SJSA1 (cell line): ENCODE results near the gene ARTN. TPM values are rescaled to one million over a fixed set of nuclear protein-coding genes. Genes with fewer than 3 reads are reported as not detected.

Experiments used
- DNase-seq, 2 experiments: peaks; one replicate each; pipeline ENCODE4 v3.0.0-alpha.2; 2015 to 2020; ENCODE audit warnings: low spot score in 2 of 2, low read depth in 1 of 2
- H3K27ac ChIP-seq: fragments of 250-450 bp; sonication (Bioruptor Pico); 2 replicates; pipeline ENCODE4 v1.5.1; 2020; ENCODE audit warnings: mild to moderate bottlenecking, moderate library complexity
- H3K27me3 ChIP-seq: fragments of 250-450 bp; sonication (Bioruptor Pico); replicated peaks from 2 replicates; pipeline ENCODE4 v1.5.1; 2020; ENCODE audit warnings: mild to moderate bottlenecking, moderate library complexity
- H3K36me3 ChIP-seq: fragments of 250-450 bp; sonication (Bioruptor Pico); 2 replicates; pipeline ENCODE4 v1.5.1; 2020; ENCODE audit warnings: mild to moderate bottlenecking
- H3K4me1 ChIP-seq: fragments of 250-450 bp; sonication (Bioruptor Pico); replicated peaks from 2 replicates; pipeline ENCODE4 v1.6.1; 2021; ENCODE audit warnings: mild to moderate bottlenecking
- H3K4me3 ChIP-seq: fragments of 250-450 bp; sonication (Bioruptor Pico); 2 replicates; pipeline ENCODE4 v1.5.1; 2020; ENCODE audit warnings: mild to moderate bottlenecking
- H3K9me3 ChIP-seq: fragments of 250-450 bp; sonication (Bioruptor Pico); replicated peaks from 2 replicates; pipeline ENCODE4 v1.5.1; 2020; ENCODE audit warnings: mild to moderate bottlenecking
- total RNA-seq: library from RNA; depleted of rRNA; stranded (reverse); fragments of >200 nt; shearing (Covaris generic); gene quantifications from 2 replicates; pipeline ENCODE4 v1.2.3, GENCODE V29; 2014; rRNA removed

The ARTN gene, protein sequence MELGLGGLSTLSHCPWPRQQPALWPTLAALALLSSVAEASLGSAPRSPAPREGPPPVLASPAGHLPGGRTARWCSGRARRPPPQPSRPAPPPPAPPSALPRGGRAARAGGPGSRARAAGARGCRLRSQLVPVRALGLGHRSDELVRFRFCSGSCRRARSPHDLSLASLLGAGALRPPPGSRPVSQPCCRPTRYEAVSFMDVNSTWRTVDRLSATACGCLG
- not detected in 2 replicates for total RNA-seq

- H3K27ac ChIP-seq, result no peak within 1 kb of the TSS
- no peak for DNase-seq
- H3K4me3 ChIP-seq, result no peak within 1 kb of the TSS
- no peaks in the 10 kb centered on the region for H3K9me3 ChIP-seq
- H3K27me3 ChIP-seq, result no peaks in the 10 kb centered on the region
- H3K4me1 ChIP-seq, result peaks cover 54% of the 10 kb centered on the region
- peaks cover 16% of the 10 kb centered on the region; the same call in 1 of the 2 replicates for H3K36me3 ChIP-seq
Measured at GRCh38 chr1:43933386-43934100, at the start of gene ARTN. ARTN (plus strand) TSS chr1:43933801; CDS start chr1:43935657, 1,856 bp downstream.

DNA sequence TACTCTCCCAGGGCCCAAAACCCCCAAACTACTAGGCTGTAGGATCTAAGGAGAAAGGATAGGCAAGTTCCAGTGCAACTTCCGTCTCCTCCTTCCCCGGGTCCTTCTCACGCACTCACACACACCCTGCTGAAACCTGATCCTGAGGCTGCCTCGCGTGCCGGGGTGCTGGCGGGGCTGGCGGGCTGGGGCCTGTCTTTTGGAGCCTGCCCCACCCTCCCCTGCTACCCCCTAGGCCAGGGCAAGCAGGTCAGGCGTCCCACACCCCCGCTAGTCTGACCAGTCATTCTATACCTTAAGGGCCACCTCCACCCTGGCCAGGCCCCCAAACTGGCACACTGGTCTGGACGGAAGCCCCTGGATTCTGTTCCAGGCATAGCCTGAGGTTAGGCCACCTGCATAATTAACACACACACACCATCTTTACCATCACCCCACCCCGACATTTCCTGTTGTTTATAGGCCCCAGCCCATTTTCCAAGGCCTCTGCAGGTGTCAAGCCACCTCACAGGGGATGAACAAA lies 48.3 kb upstream of the ARTN start:
- DNase-seq, result no peak
- Histone ChIP-seq H3K27me3 (no peaks in the 10 kb centered on the region), H3K4me1 (no peaks in the 10 kb centered on the region), H3K9me3 (no peaks in the 10 kb centered on the region; the same call in 1 of the 2 replicates), H3K4me3 (no peak overlapping the region), H3K27ac (no peak overlapping the region), H3K36me3 (peaks cover 31% of the 10 kb centered on the region)

DNA sequence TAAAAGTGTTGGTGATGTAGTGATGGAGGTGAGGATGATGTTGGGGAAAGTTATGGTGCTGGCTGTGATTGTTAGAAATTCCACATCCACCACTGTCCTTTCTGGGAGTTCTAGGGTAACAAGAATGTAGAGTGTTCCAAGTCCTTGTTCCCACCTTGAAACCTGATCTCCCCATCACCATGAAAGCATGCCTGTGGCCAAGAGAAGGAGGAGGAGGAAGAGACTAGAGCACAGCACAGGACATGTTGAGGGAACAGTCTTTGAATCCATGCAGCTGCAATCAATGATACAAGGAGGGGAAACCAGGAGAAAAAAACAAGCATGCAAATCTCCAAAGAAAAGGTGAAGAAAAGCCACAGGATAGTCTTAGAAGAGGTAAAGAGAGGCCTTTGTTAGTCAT lies 45.9 kb upstream of the ARTN start:
- no peaks in the 10 kb centered on the region; the same call in 1 of the 2 replicates for H3K9me3 ChIP-seq
- peaks cover 28% of the 10 kb centered on the region; the same call in 1 of the 2 replicates for H3K36me3 ChIP-seq
- no peaks in the 10 kb centered on the region for H3K27me3 ChIP-seq
- no peak overlapping the region for H3K4me3 ChIP-seq
- H3K27ac ChIP-seq, result no peak overlapping the region
- no peak for DNase-seq
- H3K4me1 ChIP-seq, result peaks cover 2% of the 10 kb centered on the region

- Histone ChIP-seq H3K4me1 (peaks cover 17% of the 10 kb centered on the region), H3K36me3 (peaks cover 24% of the 10 kb centered on the region), H3K27ac (no peak overlapping the region), H3K9me3 (no peaks in the 10 kb centered on the region), H3K4me3 (no peak overlapping the region), H3K27me3 (no peaks in the 10 kb centered on the region)
- no peak for DNase-seq
Measured at GRCh38 chr1:43890815-43891214, 42.8 kb upstream of the ARTN start.

DNA sequence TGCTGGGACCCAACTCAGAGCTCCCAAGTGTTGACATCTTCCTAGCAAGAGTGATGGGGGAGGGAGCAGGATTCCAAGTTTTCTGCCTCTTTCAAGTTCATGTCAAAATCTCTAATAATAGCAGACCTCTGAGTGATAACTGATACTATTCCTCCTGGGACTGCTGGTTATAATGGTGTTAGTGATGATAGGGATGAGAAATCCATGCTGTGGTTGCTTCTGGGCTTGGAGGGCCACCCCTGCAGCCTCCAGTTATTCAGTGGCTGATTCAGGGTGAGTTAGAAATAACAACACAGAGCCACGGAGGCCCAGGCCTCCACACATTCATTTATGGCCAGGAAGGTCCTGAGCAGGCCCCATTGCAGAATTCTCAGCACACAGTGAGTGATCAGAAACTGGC lies 40.6 kb upstream of the ARTN start:
- Histone ChIP-seq H3K9me3 (no peaks in the 10 kb centered on the region), H3K27ac (peak overlapping the region; percentile 30; the same call in 1 of the 2 replicates), H3K4me3 (no peak overlapping the region), H3K36me3 (peaks cover 33% of the 10 kb centered on the region), H3K4me1 (peaks cover 17% of the 10 kb centered on the region), H3K27me3 (no peaks in the 10 kb centered on the region)
- DNase-seq, result peak in 1 of 2 experiments; percentile 14

GRCh38 chr1:43898981-43899380 lies 34.6 kb upstream of the ARTN start:
- Histone ChIP-seq H3K27me3 (no peaks in the 10 kb centered on the region), H3K4me1 (peaks cover 2% of the 10 kb centered on the region), H3K27ac (no peak overlapping the region), H3K36me3 (peaks cover 70% of the 10 kb centered on the region), H3K9me3 (no peaks in the 10 kb centered on the region), H3K4me3 (no peak overlapping the region)
- no peak for DNase-seq

DNA sequence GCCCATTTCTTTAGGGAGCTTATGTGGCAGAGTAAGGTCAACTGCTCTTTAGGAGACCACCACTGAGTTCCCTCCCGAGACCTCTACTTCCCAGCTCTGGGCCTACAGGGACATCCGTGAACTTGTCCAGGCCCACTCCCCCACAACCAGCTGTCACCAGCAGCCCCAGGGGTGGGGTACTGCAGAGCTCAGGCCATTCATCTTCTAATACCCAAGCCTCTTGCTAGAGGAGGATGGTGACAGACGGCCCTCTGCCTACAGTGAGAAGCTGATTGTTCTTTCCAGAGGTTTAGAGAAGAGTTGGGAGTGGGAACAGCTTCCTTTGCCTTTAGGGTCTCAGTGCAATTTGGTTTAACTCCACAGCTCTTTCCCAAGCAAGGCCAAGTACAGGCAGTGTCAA lies 33.2 kb upstream of the ARTN start:
- Histone ChIP-seq H3K27ac (no peak overlapping the region), H3K4me3 (no peak overlapping the region), H3K4me1 (no peaks in the 10 kb centered on the region), H3K9me3 (no peaks in the 10 kb centered on the region), H3K27me3 (no peaks in the 10 kb centered on the region), H3K36me3 (peaks cover 61% of the 10 kb centered on the region)
- no peak for DNase-seq

DNA sequence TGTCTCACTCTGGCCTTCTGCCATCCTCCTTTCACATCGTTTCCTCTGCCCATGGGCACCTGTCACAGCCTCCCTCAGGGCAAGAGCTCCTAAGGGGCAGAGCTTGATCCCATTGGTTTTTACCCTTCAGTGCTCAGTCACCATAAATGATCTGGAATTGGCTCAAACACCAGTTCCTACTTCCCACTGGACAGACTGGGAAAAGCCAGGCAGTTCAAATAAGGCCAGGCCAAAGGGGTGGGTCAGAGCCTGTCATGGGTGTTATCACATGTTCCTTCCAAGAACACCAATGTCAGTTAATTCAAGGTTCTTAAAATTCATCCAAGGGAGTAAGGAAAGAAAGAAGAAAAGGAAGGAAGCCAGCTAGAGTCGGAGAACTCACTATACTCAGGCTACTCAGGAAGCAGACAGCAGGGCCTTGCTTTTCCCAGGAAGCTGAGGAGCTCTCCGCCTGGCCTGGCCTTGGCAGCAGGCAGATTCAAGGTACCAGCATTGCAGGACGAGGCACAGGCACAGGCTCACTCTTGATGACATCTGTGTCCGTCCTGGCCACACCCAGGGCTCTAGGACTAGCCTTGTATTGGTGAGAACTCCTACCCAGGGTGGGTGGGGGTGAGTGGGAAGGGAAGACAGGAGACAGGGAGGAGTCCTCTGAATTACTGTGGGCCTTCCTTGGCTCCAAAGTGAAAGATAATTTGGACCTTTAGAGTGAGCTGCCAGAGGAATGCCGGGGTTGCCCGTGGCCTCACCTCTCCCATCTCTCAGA lies 32.2 kb upstream of the ARTN start:
- Histone ChIP-seq H3K4me3 (no peak overlapping the region), H3K4me1 (no peaks in the 10 kb centered on the region), H3K27ac (no peak overlapping the region), H3K27me3 (no peaks in the 10 kb centered on the region), H3K9me3 (no peaks in the 10 kb centered on the region), H3K36me3 (peaks cover 53% of the 10 kb centered on the region)
- no peak for DNase-seq

DNA sequence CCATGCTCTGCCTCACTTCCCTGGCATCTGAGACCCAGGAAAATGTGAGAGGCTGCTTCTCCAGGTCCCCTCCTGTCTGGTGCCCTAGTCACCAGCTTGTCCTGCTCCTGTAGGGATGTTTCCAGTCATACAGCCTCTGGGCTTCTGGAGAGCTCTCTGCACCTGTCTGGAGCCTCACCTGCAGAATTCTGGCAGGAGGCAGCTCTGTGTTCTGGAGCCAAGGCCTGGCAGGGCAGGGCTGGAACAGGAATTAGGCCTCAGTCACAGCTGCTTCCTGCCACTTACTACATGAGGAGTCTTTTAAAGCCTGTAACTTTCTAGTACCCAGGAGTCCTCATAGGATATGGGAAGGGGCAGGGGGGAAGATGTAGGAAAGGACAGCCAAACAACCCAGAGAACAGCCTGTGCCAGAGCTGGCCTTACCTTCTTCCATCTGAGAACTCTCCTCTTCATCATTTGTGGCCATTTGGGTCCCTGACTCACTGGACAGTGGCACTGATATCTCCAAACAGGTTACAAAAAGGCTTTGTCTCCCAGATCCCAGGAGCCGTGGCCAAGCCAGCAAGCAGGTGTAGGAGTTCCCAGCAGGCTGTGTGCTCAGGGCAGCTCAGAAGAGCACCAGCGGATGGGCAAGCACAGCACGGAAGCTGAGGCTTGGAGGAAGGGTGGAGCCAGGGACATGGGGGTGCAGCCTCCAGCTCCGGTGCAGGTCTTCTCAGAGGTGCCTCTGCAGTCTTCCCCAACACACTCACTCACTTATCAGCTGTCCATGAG lies 31.4 kb upstream of the ARTN start:
- H3K4me3 ChIP-seq, result no peak overlapping the region
- H3K4me1 ChIP-seq, result no peaks in the 10 kb centered on the region
- H3K27me3 ChIP-seq, result no peaks in the 10 kb centered on the region
- peaks cover 46% of the 10 kb centered on the region for H3K36me3 ChIP-seq
- H3K9me3 ChIP-seq, result no peaks in the 10 kb centered on the region
- H3K27ac ChIP-seq, result no peak overlapping the region
- DNase-seq, result no peak

DNA sequence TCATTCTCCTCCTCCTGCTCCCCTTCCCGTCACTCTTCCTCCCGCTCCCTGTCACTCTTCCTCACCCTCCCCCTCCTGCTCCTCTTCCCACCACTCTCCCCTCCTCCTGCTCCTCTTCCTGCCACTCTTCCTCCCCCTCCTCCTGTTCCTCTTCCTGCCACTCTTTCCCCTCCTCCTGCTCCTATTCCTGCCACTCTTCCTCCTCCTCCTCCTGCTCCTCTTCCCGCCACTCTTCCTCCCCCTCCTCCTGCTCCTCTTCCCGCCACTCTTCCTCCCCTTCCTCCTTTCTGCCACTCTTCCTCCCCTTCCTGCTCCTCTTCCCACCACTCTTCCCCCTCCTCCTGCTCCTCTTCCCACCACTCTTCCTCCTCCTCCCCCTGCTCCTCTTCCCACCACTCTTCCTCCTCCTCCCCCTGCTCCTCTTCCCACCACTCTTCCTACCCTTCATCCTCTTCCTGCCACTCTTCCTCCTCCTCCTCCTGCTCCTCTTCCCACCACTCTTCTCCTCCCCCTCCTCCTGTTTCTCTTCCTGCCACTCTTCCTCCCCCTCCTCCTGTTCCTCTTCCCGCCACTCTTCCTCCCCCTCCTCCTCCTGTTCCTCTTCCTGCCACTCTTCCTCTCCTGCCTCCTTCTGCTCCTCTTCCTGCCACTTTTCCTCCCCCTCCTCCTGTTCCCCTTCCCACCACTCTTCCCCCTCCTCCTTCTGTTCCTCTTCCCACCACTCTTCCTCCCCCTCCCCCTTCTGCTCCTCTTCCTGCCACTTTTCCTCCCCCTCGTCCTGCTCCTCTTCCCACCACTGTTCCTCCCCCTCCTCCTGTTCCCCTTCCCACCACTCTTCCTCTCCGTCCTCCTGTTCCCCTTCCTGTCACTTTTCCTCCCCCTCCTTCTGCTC lies 28.7 kb upstream of the ARTN start:
- H3K27me3 ChIP-seq, result no peaks in the 10 kb centered on the region
- H3K9me3 ChIP-seq, result no peaks in the 10 kb centered on the region
- DNase-seq, result no peak
- H3K27ac ChIP-seq, result no peak overlapping the region
- no peak overlapping the region for H3K4me3 ChIP-seq
- peaks cover 26% of the 10 kb centered on the region for H3K36me3 ChIP-seq
- no peaks in the 10 kb centered on the region for H3K4me1 ChIP-seq

- Histone ChIP-seq H3K4me1 (no peaks in the 10 kb centered on the region), H3K9me3 (no peaks in the 10 kb centered on the region), H3K36me3 (0 out of 2 replicates have a peak, but pooled peaks cover 13% of the 10 kb centered on the region), H3K4me3 (no peak overlapping the region), H3K27ac (no peak overlapping the region), H3K27me3 (no peaks in the 10 kb centered on the region)
- no peak for DNase-seq
Measured at GRCh38 chr1:43908226-43908625, 25.4 kb upstream of the ARTN start.

DNA sequence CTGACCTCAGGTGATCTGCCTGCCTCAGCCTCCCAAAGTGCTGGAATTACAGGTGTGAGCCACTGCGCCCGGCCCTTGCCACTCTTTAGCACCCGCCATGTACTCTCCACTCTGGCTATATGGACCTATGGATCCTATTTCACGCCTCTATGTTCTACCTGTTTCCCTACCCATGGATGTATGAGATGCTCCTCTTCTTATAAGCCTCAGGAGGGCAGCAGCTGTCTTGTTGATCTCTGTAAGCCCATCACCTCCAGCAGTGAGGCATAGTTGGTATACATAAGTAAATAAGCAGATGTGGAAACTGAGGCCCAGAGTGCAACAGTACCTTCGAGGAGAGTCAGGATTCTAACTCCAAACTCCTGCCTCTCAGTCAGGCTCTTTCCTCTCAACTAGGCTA lies 24.7 kb upstream of the ARTN start:
- Histone ChIP-seq H3K27ac (no peak overlapping the region), H3K27me3 (no peaks in the 10 kb centered on the region), H3K9me3 (no peaks in the 10 kb centered on the region), H3K4me1 (no peaks in the 10 kb centered on the region), H3K4me3 (no peak overlapping the region), H3K36me3 (0 out of 2 replicates have a peak, but pooled peaks cover 13% of the 10 kb centered on the region)
- no peak for DNase-seq
